GM12801 (cell line): ENCODE results near the gene CXCL1.

ENCODE experiments used
- TF ChIP-seq, protein P1 (sequence below): IDR thresholded peaks from one replicate; pipeline ENCODE4 v1.5.1; 2011; ENCODE audit warnings: control low read depth; ENCODE audit not compliant: insufficient read length; ENCODE audit errors: extremely low read depth

CXCL1 gene

GRCh38 chr4:73853246-73853704 is 15.9 kb upstream of the CXCL1 start, which contains the start of gene PF4V1:
TSS of gene PF4V1 (plus strand) at chr4:73853296. CDS start at chr4:73853363, 67 bp downstream.
- TF ChIP-seq, protein P1, sequence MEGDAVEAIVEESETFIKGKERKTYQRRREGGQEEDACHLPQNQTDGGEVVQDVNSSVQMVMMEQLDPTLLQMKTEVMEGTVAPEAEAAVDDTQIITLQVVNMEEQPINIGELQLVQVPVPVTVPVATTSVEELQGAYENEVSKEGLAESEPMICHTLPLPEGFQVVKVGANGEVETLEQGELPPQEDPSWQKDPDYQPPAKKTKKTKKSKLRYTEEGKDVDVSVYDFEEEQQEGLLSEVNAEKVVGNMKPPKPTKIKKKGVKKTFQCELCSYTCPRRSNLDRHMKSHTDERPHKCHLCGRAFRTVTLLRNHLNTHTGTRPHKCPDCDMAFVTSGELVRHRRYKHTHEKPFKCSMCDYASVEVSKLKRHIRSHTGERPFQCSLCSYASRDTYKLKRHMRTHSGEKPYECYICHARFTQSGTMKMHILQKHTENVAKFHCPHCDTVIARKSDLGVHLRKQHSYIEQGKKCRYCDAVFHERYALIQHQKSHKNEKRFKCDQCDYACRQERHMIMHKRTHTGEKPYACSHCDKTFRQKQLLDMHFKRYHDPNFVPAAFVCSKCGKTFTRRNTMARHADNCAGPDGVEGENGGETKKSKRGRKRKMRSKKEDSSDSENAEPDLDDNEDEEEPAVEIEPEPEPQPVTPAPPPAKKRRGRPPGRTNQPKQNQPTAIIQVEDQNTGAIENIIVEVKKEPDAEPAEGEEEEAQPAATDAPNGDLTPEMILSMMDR: no peak

GRCh38 chr4:73853718-73854473 is 15.3 kb upstream of the CXCL1 start:
- TF ChIP-seq, protein P1: no peak

GRCh38 chr4:73855406-73855805 is 13.8 kb upstream of the CXCL1 start:
- TF ChIP-seq, protein P1: no peak

DNA sequence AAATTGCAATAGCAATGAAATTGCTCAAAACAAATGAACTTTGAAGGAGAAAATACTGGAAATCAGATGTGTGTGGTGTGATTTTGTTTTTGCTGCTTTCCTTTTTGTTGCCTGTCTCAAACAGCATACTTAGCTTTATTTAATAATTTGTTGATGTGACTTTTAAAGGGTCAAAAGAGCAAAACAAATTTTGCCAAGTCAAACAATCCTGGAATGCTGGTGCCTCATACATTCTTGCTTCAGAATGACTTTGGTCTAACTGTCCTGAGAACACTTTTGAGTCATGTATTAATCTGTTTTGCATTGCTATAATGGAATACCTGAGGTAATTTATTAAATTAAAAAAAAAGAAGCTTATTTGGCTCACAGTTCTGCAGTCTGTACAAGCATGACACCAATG is 12.7 kb upstream of the CXCL1 start:
- TF ChIP-seq, protein P1: no peak

GRCh38 chr4:73859614-73860088 is 9.5 kb upstream of the CXCL1 start:
- TF ChIP-seq, protein P1: no peak

DNA sequence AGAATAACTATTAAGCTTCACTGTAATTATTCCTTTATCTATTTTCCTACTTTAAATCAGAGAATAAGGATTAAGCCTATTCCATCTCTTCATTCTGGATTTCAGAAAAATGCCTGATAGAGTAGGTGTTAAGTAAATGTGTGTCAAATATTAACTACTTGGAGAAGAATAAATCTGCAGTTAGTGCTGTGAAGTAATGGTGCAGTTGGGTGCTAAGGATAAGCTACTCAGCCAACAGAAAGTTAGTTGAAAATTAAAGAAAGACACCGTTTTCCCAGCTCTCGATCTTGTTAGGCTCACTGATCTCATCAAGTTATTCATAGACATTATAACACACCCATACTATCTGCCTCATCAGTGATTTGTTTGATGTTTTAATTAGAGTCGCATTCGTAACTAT is 9.0 kb upstream of the CXCL1 start:
- TF ChIP-seq, protein P1: no peak

GRCh38 chr4:73860917-73861316 is 8.3 kb upstream of the CXCL1 start:
- TF ChIP-seq, protein P1: no peak
